HEK293T (cell line): Measurements from ENCODE around the gene SETBP1.

Experiments used
- CTBP1 ChIP-seq: fragments of 450-650 bp; IDR thresholded peaks from 2 replicates; pipeline ENCODE4 v1.6.1; 2016; ENCODE audit warnings: borderline replicate concordance
- TARDBP ChIP-seq: fragments of 450-650 bp; IDR thresholded peaks from 2 replicates; pipeline ENCODE4 v1.6.1; 2016
- ZNF384 ChIP-seq: fragments of 450-650 bp; IDR thresholded peaks from 2 replicates; pipeline ENCODE4 v1.6.1; 2016

DNA sequence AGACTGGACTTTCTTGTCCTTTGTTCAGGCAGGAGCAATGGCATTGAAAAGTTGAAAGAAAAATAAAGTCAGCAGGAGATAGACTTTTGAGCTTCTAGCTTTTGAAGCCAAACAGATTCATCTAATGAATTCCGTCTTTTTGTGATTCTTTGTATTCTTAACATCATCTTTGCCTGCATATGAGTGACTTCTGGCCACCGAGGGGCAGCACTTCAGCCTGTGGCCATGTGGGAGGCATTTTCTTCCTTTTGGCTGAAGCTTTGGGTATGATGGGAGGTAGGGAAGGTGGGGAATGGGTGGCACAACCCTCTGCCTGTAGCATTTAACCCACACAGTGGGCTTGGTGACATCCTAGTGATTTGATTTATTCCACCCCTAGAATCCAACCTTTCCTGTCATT lies 220.6 kb downstream of the SETBP1 start:
- no peak for TF ChIP-seq ZNF384
- no peak for TF ChIP-seq CTBP1
- no peak for TF ChIP-seq TARDBP
